ENCODE results near the gene ZNF331. TPM values are rescaled to one million over a fixed set of nuclear protein-coding genes. Genes with fewer than 3 reads are reported as not detected.
"Not testable (repeated sequence)": the region's sequence is repeated elsewhere in the genome, so short reads cannot be mapped to it uniquely, and the experiment has no call there.

The ZNF331 gene
- 3.6 TPM for total RNA-seq

DNA sequence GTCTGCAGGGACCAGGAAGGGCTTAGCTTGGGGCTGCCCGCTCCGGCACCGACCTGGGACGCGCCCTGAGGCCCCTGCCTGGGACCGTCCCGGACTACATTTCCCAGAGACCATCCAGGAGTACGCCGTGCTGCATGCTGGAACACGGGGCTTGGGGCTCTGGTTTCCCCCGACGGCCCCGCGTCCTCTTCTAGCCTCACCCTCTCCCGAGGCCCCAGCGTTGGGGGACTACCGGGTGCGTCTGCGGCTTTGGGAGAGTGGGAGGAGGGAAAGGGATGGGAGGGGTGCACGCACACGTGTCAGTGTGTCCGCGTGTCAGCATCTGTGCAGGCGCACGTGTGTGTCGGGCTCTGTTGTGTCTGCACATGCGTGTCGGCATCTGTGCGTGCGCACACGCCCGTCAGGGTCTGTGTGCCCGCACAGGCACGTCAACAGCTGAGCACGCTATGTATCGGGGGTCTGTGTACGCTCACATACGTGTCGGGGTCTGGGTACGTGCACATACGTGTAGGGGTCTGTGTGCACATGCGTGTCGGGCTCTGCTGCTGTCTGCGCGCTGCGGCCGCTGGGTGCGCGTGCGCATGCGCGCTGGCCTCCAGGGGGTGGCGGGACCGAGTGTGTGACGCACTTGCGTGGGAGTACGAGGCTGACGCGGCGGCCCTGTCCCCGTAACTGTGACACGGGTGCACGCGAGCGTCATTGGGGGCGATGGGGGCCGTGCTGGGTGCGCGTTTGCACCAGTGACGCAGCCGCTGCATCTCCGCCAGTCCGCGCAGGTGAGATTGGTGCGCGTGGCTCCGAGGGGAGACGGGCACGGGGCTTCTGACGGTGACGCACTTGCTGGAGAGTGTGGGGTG lies at the start of gene ZNF331:
Gene ZNF331 (plus strand): TSS at position 625 of the 857 bp plus-strand sequence. CDS start 31,232 bp downstream, outside the sequence.
- ATAC-seq: peak; percentile 86
- DNase-seq (ENCODE audit: low spot score): peak; percentile 74

- ATAC-seq: no peak
- no peak for DNase-seq (ENCODE audit: low spot score)
These were observed 45.8 kb upstream of the ZNF331 start for GRCh38 chr19:53492153-53492552.

DNA sequence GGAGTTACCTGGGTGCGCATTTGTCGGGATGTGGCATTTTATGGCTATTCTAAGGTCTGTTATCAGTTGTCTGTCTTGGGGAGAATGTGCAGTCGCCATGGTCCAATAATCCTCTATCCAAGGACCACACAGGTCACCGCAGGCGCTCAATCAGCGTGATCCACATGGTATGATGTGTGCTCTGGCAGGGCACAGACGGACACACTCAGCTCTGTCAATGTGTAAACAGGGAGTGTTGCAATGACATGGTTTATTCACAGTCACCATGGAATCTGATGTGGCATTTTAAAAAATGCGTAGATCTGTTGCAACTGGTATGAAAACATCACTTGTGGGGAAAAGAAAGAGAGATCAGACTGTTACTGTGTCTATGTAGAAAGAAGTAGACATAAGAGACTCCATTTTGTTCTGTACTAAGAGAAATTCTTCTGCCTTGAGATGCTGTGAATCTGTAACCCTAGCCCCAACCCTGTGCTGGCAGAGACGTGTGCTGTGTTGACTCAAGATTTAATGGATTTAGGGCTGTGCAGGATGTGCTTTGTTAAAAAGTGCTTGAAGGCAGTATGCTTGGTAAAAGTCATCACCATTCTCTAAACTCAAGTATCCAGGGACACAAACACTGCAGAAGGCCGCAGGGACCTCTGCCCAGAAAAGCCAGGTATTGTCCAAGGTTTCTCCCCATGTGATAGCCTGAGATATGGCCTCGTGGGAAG lies 40.5 kb upstream of the ZNF331 start:
- not testable (repeated sequence) for DNase-seq (ENCODE audit: low spot score); ATAC-seq

- DNase-seq (ENCODE audit: low spot score); ATAC-seq: not testable (repeated sequence)
These were observed 39.9 kb upstream of the ZNF331 start for GRCh38 chr19:53498024-53498395.

GRCh38 chr19:53503151-53503550 lies 34.8 kb upstream of the ZNF331 start:
- ATAC-seq; DNase-seq (ENCODE audit: low spot score): not testable (repeated sequence)

- not testable (repeated sequence) for DNase-seq (ENCODE audit: low spot score)
- peak; percentile 66 for ATAC-seq
These were observed 34.1 kb upstream of the ZNF331 start for GRCh38 chr19:53503671-53504364.

DNA sequence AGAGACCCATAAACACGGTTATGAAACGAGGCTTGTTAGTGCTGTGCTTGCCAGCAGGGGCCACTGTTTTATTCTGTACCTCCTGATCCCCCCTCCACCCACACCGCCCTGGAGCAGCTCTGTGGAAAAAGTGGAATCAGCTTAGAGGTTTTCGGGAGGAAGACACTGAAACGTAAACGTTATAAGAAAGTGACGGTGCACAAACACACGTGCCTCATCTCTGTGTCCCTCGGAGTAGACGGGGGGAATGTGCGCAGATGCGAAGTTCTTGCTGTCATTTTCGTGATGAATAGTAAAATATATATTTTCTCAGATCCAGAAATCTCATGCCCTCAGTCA lies 33.6 kb upstream of the ZNF331 start:
- DNase-seq (ENCODE audit: low spot score): not testable (repeated sequence)
- ATAC-seq: peak; percentile 45

- ATAC-seq: no peak
- no peak for DNase-seq (ENCODE audit: low spot score)
These were observed 33.1 kb upstream of the ZNF331 start for GRCh38 chr19:53504885-53505284.

GRCh38 chr19:53506728-53507127 lies 31.2 kb upstream of the ZNF331 start:
- ATAC-seq (no peak), DNase-seq (ENCODE audit: low spot score) (no peak)

DNA sequence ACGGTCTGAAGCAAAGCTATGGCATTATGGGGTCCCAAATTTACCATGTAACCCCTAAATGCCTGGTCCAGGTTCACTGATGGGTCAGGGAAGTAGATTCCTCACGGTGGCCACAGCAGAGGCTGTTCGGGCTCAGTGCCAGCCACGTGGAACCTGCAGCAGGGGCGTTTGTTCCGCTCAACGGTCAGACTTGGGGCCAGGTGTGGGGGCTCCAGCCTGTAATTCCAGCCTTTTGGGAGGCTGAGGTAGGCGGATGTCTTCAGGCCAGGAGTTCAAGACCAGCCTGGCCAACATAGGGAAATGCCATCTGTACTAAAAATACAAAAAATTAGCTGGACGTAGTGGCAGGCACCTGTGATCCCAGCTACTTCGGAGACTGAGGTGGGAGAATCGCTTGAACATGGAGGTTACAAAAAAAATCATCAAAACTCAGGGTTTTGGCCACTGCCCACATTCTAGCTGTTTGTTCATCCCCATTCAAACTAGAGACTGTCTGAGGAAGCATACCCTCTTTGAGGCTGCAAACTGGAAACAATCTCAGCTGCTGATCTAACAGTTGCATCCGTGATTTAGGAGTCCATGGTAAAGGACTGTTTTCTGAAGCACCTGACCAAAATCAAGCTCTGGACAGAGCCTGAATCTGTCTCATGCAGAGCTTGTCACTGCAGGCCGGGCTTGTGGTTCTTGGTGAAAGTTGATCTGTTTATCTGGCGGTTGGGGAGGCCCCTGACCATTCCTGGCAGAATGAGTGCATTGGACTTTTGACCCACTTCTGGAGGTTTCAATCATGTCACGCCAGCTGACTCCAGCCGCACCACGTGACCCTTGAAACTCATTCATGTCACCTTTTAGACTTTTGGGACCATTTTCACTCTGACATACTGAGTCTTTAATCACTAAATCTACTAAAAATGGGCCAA lies 30.2 kb upstream of the ZNF331 start:
- DNase-seq (ENCODE audit: low spot score): no peak
- ATAC-seq: no peak

DNA sequence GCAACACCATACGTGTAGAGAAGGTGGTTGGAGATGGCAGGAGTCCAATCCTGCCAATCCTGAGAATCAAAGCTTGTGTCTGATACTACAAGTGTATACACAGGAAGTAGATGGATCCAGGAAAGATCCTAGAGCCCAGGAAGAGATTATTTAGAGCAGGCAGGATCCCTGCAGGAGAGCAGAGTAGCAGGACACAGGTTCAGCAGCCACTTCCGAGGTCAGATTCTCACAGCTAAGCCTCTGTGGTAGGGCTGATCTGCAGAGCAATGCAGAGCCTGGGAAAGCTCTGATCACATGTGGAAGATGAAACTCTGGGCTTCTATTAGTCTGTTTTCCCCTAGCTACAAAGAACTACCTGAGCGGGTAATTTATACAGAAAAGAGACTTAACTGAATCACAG lies 28.5 kb upstream of the ZNF331 start:
- ATAC-seq (peak; percentile 28), DNase-seq (ENCODE audit: low spot score) (no peak)

- ATAC-seq (no peak), DNase-seq (ENCODE audit: low spot score) (no peak)
These were observed 28.1 kb upstream of the ZNF331 start for GRCh38 chr19:53509845-53510244.

DNA sequence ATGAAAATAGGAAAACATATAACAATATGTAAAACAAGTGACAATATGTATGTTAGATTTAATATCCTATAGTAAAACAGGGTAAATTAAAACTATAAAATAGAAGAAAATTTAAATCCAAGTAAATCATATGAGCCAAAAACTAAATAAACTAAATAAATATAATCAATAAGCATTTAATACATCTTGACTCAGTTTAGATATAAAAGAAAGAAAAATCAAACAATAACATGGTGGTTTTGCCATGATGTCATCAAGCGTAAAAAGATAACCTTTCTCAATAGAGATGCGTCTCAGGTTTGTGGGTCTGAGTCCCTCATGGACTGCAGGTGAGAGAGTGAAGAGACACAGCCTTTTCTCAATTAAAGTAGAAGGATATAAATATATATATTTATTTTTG lies 26.6 kb upstream of the ZNF331 start:
- ATAC-seq: no peak
- DNase-seq (ENCODE audit: low spot score): no peak

- ATAC-seq: peak; percentile 68
- no peak for DNase-seq (ENCODE audit: low spot score)
These were observed 26.0 kb upstream of the ZNF331 start for GRCh38 chr19:53511933-53512374.

DNA sequence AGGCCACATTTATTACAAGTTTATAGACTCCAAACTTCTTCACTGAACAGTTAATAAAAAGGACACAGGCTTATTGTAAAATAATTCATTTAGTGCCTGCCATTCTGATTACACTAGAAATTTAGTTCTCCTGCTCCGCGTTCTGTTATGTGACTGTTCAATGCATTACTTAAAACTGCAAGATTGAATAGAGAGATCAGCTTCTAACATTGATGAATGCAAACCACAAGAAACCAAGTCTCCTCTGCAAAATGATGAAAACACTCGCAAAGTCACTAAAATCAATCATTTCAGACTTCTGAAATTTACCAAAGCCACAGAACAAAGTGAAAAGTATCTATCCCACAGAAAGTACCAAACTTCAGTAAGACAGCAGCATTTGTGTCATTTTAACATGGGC lies 22.9 kb upstream of the ZNF331 start:
- ATAC-seq: not testable (repeated sequence)

DNA sequence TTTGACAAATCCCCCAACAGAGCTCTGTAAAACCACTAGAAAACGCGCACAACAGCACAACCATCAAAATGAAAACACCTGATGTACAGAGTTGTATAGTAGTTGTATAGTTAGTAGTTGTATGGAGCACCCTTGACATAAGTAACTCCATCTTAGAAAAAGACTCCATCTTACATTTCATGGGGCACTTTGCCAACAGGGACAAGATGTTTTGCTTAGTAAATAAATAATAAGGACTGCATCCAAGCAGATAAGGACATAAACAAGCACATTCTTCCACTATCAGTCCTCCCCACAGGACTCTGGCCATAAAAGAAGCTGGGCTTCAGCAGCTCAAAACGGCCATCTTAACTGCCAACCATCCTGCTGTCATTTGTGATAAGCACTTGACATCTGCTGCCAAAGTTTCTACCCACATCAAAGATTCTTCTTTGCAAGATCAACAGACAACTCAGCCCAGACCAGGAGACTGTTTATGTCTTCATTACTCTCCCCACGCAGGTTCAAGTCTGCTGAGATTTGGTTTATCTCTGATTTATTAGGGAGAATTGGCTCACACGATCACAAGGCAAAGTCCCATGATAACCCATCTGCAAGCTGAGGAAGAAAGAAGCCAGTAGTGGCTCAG lies 20.7 kb upstream of the ZNF331 start:
- no peak for DNase-seq (ENCODE audit: low spot score)
- no peak for ATAC-seq

More for the DNA sequence above, 22.9 kb upstream of the ZNF331 start:
- not testable (repeated sequence) for DNase-seq (ENCODE audit: low spot score)

GRCh38 chr19:53518121-53518520 lies 19.8 kb upstream of the ZNF331 start:
- ATAC-seq: no peak
- DNase-seq (ENCODE audit: low spot score): no peak

DNA sequence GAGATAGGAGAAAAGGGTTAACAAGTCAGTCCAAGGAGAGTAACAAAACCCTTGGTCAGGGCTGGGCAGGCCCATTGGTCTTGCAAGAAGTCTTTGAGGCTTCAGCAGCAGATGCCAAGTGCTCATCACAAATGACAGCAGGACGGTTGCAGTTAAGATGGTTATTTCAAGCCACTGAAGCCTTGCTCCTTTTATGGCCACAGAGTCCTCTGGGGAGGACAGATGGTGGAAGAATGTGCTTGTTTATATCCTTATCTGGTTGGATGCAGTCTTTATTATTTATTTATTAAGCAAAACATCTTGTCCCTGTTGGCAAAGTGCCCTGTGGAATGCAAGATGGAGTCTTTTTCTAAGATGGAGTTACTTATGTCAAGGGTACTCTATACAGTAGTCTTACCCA lies 19.2 kb upstream of the ZNF331 start:
- ATAC-seq: no peak
- DNase-seq (ENCODE audit: low spot score): no peak

- ATAC-seq (no peak), DNase-seq (ENCODE audit: low spot score) (no peak)
These were observed 18.5 kb upstream of the ZNF331 start for GRCh38 chr19:53519446-53519845.

- DNase-seq (ENCODE audit: low spot score): no peak
- no peak for ATAC-seq
These were observed 17.8 kb upstream of the ZNF331 start for GRCh38 chr19:53520163-53520546.

Data from left lobe of liver (tissue), 2 donors.